Measurements from ENCODE around the gene TTC12. TPM values are rescaled to one million over a fixed set of nuclear protein-coding genes. Genes with fewer than 3 reads are reported as not detected.

The TTC12 gene
- total RNA-seq, 1 experiment from 2014 or later, result 7.6 TPM

- no peak for TF ChIP-seq PRRX2 (CRISPR knock-in tag; IDR thresholded peaks at IDR 0.05)
- TF ChIP-seq E2F4 (CRISPR knock-in tag; IDR thresholded peaks at IDR 0.05; ENCODE audit: borderline replicate concordance, low read depth), result no peak
- no peak for TF ChIP-seq ELF4 (CRISPR knock-in tag; IDR thresholded peaks at IDR 0.05; ENCODE audit: low read depth)
- TF ChIP-seq SP1 (CRISPR knock-in tag; conservative IDR thresholded peaks at IDR 0.05), result no peak
- TF ChIP-seq FOXK1 (CRISPR knock-in tag; IDR thresholded peaks at IDR 0.05), result no peak
- TF ChIP-seq ZMAT4 (CRISPR knock-in tag; IDR thresholded peaks at IDR 0.05), result no peak
- no peak for TF ChIP-seq ZNF281 (CRISPR knock-in tag; IDR thresholded peaks at IDR 0.05)
- TF ChIP-seq SMAD3 (CRISPR knock-in tag; IDR thresholded peaks at IDR 0.05; ENCODE audit: borderline replicate concordance), result no peak
- TF ChIP-seq CDX4 (CRISPR knock-in tag; IDR thresholded peaks at IDR 0.05; ENCODE audit: borderline replicate concordance), result no peak
- TF ChIP-seq, protein P1, sequence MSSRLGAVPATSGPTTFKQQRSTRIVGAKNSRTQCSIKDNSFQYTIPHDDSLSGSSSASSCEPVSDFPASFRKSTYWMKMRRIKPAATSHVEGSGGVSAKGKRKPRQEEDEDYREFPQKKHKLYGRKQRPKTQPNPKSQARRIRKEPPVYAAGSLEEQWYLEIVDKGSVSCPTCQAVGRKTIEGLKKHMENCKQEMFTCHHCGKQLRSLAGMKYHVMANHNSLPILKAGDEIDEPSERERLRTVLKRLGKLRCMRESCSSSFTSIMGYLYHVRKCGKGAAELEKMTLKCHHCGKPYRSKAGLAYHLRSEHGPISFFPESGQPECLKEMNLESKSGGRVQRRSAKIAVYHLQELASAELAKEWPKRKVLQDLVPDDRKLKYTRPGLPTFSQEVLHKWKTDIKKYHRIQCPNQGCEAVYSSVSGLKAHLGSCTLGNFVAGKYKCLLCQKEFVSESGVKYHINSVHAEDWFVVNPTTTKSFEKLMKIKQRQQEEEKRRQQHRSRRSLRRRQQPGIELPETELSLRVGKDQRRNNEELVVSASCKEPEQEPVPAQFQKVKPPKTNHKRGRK (CRISPR knock-in tag; IDR thresholded peaks at IDR 0.05; ENCODE audit: borderline replicate concordance), result no peak
- TF ChIP-seq CREM (CRISPR knock-in tag; IDR thresholded peaks at IDR 0.05), result no peak
- no peak for TF ChIP-seq ZNF121 (CRISPR knock-in tag; IDR thresholded peaks at IDR 0.05)
- no peak for TF ChIP-seq ZNF317 (CRISPR knock-in tag; IDR thresholded peaks at IDR 0.05; ENCODE audit: borderline replicate concordance, low read depth)
- no peak for TF ChIP-seq ATF2 (CRISPR knock-in tag; IDR thresholded peaks at IDR 0.05; ENCODE audit: borderline replicate concordance, low read depth)
- no peak for TF ChIP-seq MLX (CRISPR knock-in tag; IDR thresholded peaks at IDR 0.05)
- TF ChIP-seq CTCF (IDR thresholded peaks at IDR 0.05), result no peak
- TF ChIP-seq FOXP1 (CRISPR knock-in tag; IDR thresholded peaks at IDR 0.05; ENCODE audit: borderline replicate concordance), result no peak
- TF ChIP-seq EMX1 (CRISPR knock-in tag; IDR thresholded peaks at IDR 0.05), result no peak
- no peak for TF ChIP-seq NFE2L1 (CRISPR knock-in tag; IDR thresholded peaks at IDR 0.05)
- TF ChIP-seq, protein P2, sequence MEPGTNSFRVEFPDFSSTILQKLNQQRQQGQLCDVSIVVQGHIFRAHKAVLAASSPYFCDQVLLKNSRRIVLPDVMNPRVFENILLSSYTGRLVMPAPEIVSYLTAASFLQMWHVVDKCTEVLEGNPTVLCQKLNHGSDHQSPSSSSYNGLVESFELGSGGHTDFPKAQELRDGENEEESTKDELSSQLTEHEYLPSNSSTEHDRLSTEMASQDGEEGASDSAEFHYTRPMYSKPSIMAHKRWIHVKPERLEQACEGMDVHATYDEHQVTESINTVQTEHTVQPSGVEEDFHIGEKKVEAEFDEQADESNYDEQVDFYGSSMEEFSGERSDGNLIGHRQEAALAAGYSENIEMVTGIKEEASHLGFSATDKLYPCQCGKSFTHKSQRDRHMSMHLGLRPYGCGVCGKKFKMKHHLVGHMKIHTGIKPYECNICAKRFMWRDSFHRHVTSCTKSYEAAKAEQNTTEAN (CRISPR knock-in tag; IDR thresholded peaks at IDR 0.05), result no peak
- Mint-ChIP-seq H3K4me3 (no peak overlapping the region), H3K27me3 (ENCODE audit: low read depth) (no peaks in the 10 kb centered on the region), H3K27ac (no peak overlapping the region), H3K36me3 (no peaks in the 10 kb centered on the region), H3K9me3 (no peaks in the 10 kb centered on the region), H3K4me1 (peaks cover 4% of the 10 kb centered on the region)
- CTCF ChIA-PET, result no interaction called here
- ATAC-seq (no peak), DNase-seq (ENCODE audit: low spot score) (no peak)
- POLR2A ChIA-PET, result no interaction called here
Measured at GRCh38 chr11:113404859-113405430, 90.6 kb downstream of the TTC12 start.
